ENCODE measurements around the gene MOB3A. TPM values are rescaled to one million over a fixed set of nuclear protein-coding genes. Genes with fewer than 3 reads are reported as not detected.

Gene MOB3A
- total and polyA plus RNA-seq, 2 of the 13 experiments (the other 11 are each of a cell fraction or from before 2014, with no cell fraction given) = 3.5 to 17.8 TPM

GRCh38 chr19:2059422-2060201 lies 36.5 kb downstream of the MOB3A start (continued):
- TF ChIP-seq ZBTB10 (CRISPR knock-in tag; IDR thresholded peaks at IDR 0.05; ENCODE audit: borderline replicate concordance) = no peak
- peak; percentile 64 for TF ChIP-seq IKZF4 (CRISPR knock-in tag; IDR thresholded peaks at IDR 0.05; ENCODE audit: borderline replicate concordance, low read depth, not compliant biosample characterization)
- no peak for TF ChIP-seq PLSCR1 (CRISPR knock-in tag; IDR thresholded peaks at IDR 0.05; ENCODE audit: borderline replicate concordance)
- no peak; the same call in 1 of the 2 replicates for TF ChIP-seq BCL3 (CRISPR knock-in tag; IDR thresholded peaks at IDR 0.05)
- peak; percentile 51; the same call in 1 of the 2 replicates for TF ChIP-seq ZNF280B (CRISPR knock-in tag; IDR thresholded peaks at IDR 0.05; ENCODE audit: borderline replicate concordance)
- no peak for TF ChIP-seq ZNF224 (CRISPR knock-in tag; IDR thresholded peaks at IDR 0.05)
- peak; percentile 95 for TF ChIP-seq ZIK1 (CRISPR knock-in tag; IDR thresholded peaks at IDR 0.05; ENCODE audit: borderline replicate concordance, low read depth)
- no peak for TF ChIP-seq MTF1 (CRISPR knock-in tag; IDR thresholded peaks at IDR 0.05)
- TF ChIP-seq NCOA1 (CRISPR knock-in tag; IDR thresholded peaks at IDR 0.05) = no peak
- TF ChIP-seq ZNF574 (CRISPR knock-in tag; IDR thresholded peaks at IDR 0.05) = peak; percentile 62; the same call in 1 of the 2 replicates
- TF ChIP-seq ZNF160 (CRISPR knock-in tag; IDR thresholded peaks at IDR 0.05) = peak; percentile 55; the same call in 1 of the 2 replicates
- peak; percentile 38; the same call in 1 of the 2 replicates for TF ChIP-seq ZNF225 (CRISPR knock-in tag; IDR thresholded peaks at IDR 0.05)
- TF ChIP-seq NFE2L2 (IDR thresholded peaks at IDR 0.05; ENCODE audit: low read length) = no peak
- TF ChIP-seq PITX1 (CRISPR knock-in tag; IDR thresholded peaks at IDR 0.05) = peak; percentile 82
- TF ChIP-seq ZNF354B (CRISPR knock-in tag; IDR thresholded peaks at IDR 0.05) = peak; percentile 25; the same call in 1 of the 2 replicates
- no peak for TF ChIP-seq NPAS2 (CRISPR knock-in tag; IDR thresholded peaks at IDR 0.05; ENCODE audit: borderline replicate concordance)
- TF ChIP-seq ZNF589 (CRISPR knock-in tag; conservative IDR thresholded peaks at IDR 0.05) = no peak
- TF ChIP-seq ZNF432 (CRISPR knock-in tag; IDR thresholded peaks at IDR 0.05; ENCODE audit: borderline replicate concordance) = no peak
- no peak for TF ChIP-seq ZNF780A (CRISPR knock-in tag; IDR thresholded peaks at IDR 0.05)

Measured in HepG2 (cell line).